NCI-H526 treated with DMSO at 0.1 percent for 48 hours (cell line): Measurements from ENCODE around the gene DEFB123.
A peak's percentile ranks its signal among the peaks of the same experiment; 100 is the strongest.

Source experiments
- DNase-seq: peaks from one replicate; lab custom pipeline; 2025; lab: John Stamatoyannopoulos, UW

DEFB123 gene

GRCh38 chr20:31474097-31474436 lies 33.6 kb downstream of the DEFB123 start:
- DNase-seq, result no peak

- no peak for DNase-seq
Measured at GRCh38 chr20:31474758-31475427, 34.5 kb downstream of the DEFB123 start, which contains the start of the genes DEFB124 and REM1. DEFB124 (minus strand) TSS chr20:31475127; CDS start chr20:31473013, 2,114 bp downstream. REM1 (plus strand) TSS chr20:31475288; CDS start chr20:31476446, 1,158 bp downstream.

GRCh38 chr20:31475472-31476293 lies 35.3 kb downstream of the DEFB123 start:
- DNase-seq, result no peak

DNA sequence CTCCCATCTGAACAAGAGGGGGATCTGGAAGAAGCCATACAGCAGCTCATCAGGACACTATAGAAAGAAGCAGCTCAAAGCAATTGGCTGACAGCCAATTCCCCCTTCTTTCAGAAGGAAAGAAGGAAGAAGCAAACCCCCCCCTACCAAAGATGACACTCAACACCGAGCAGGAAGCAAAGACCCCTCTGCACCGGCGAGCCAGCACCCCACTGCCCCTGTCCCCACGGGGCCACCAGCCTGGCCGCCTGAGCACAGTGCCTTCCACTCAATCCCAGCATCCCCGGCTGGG lies 35.8 kb downstream of the DEFB123 start:
- DNase-seq, result no peak

DNA sequence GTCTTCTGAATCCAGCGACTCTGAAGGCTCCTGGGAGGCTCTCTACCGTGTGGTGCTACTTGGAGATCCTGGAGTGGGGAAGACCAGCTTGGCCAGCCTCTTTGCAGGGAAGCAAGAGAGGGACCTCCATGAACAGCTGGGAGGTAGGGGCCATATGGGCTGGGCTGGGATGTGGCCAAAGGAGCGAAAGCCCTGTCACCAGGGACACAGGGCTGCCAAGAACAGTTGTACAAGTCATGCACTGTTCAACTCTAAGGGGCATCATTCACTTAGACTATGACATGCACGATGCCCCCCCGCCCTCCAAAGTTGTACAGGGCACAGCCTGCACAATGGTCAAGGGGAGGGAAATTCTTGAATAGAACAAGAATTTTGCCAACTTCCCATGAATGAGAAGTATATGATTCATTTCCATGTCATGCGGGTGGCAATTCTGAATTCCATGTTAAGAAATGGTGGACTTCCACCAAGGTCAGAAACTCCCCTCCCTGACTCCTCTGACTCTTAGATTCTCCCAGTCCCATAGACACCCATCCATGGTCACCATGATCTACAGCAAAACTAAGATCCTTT lies 36.3 kb downstream of the DEFB123 start:
- DNase-seq, result no peak

- DNase-seq, result no peak
Measured at GRCh38 chr20:31484001-31484400, 43.6 kb downstream of the DEFB123 start.

GRCh38 chr20:31485450-31486339 lies 45.3 kb downstream of the DEFB123 start:
- DNase-seq, result no peak

- DNase-seq, result peak; percentile 59
Measured at GRCh38 chr20:31488115-31488514, 47.7 kb downstream of the DEFB123 start.

GRCh38 chr20:31489152-31489551 lies 48.7 kb downstream of the DEFB123 start:
- DNase-seq, result no peak

- no peak for DNase-seq
Measured at GRCh38 chr20:31490752-31491151, 50.3 kb downstream of the DEFB123 start.

GRCh38 chr20:31494131-31494530 lies 53.7 kb downstream of the DEFB123 start:
- DNase-seq, result no peak

- no peak for DNase-seq
Measured at GRCh38 chr20:31496761-31497295, 56.4 kb downstream of the DEFB123 start.

- DNase-seq, result no peak
Measured at GRCh38 chr20:31497838-31498540, 57.6 kb downstream of the DEFB123 start.
